BLaER1 (cell line): ENCODE results near the gene NRG3.
"Not testable (repeated sequence)": the region's sequence is repeated elsewhere in the genome, so short reads cannot be mapped to it uniquely, and the experiment has no call there.

Source experiments
- H3K27ac ChIP-seq: shearing (Covaris generic); formaldehyde crosslinking; 2 replicates; pipeline ENCODE4 v1.8.1; 2022
- H3K27me3 ChIP-seq: shearing (Covaris generic); formaldehyde crosslinking; 2 replicates; pipeline ENCODE4 v1.8.1; 2022
- H3K36me3 ChIP-seq: shearing (Covaris generic); formaldehyde crosslinking; 2 replicates; pipeline ENCODE4 v1.8.1; 2022
- H3K4me1 ChIP-seq: shearing (Covaris generic); formaldehyde crosslinking; 2 replicates; pipeline ENCODE4 v1.8.1; 2022
- H3K4me2 ChIP-seq: shearing (Covaris generic); formaldehyde crosslinking; 2 replicates; pipeline ENCODE4 v1.8.1; 2022
- H3K4me3 ChIP-seq: shearing (Covaris generic); formaldehyde crosslinking; 2 replicates; pipeline ENCODE4 v1.8.1; 2022
- H3K9ac ChIP-seq: shearing (Covaris generic); formaldehyde crosslinking; 2 replicates; pipeline ENCODE4 v1.8.1; 2022
- H3K9me3 ChIP-seq: shearing (Covaris generic); formaldehyde crosslinking; 2 replicates; pipeline ENCODE4 v1.8.1; 2022
- H4K20me1 ChIP-seq: shearing (Covaris generic); formaldehyde crosslinking; 2 replicates; pipeline ENCODE4 v1.8.1; 2022
- Cebpa-rat ChIP-seq: shearing (Covaris generic); IDR thresholded peaks from 2 replicates; pipeline ENCODE4 v1.8.1; 2022

Gene NRG3

GRCh38 chr10:82056391-82056790, 181.4 kb downstream of the NRG3 start:
- Histone ChIP-seq H4K20me1 (peaks cover 57% of the 10 kb centered on the region; the same call in 1 of the 2 replicates), H3K36me3 (peaks cover 11% of the 10 kb centered on the region; the same call in 1 of the 2 replicates), H3K9me3 (no peaks in the 10 kb centered on the region), H3K4me3 (no peak overlapping the region), H3K27ac (no peak overlapping the region), H3K4me2 (no peak overlapping the region), H3K4me1 (no peaks in the 10 kb centered on the region), H3K27me3 (no peaks in the 10 kb centered on the region), H3K9ac (no peak overlapping the region)
- no peak for TF ChIP-seq Cebpa-rat

GRCh38 chr10:82067192-82067591, 192.2 kb downstream of the NRG3 start:
- not testable (repeated sequence) for H3K4me2 ChIP-seq, H3K9me3 ChIP-seq

GRCh38 chr10:82068501-82068900, 193.5 kb downstream of the NRG3 start:
- no peak for TF ChIP-seq Cebpa-rat
- H3K36me3 ChIP-seq, result no peaks in the 10 kb centered on the region
- no peaks in the 10 kb centered on the region for H3K27me3 ChIP-seq
- no peaks in the 10 kb centered on the region for H3K4me1 ChIP-seq
- H4K20me1 ChIP-seq, result peaks cover 51% of the 10 kb centered on the region; the same call in 1 of the 2 replicates
- no peaks in the 10 kb centered on the region for H3K9me3 ChIP-seq
- H3K27ac ChIP-seq, result no peak overlapping the region
- H3K4me3 ChIP-seq, result no peak overlapping the region
- H3K4me2 ChIP-seq, result no peak overlapping the region
- no peak overlapping the region for H3K9ac ChIP-seq

More at GRCh38 chr10:82067192-82067591, 192.2 kb downstream of the NRG3 start:
- H3K4me3 ChIP-seq, H3K27me3 ChIP-seq, H3K27ac ChIP-seq, H3K36me3 ChIP-seq, H3K4me1 ChIP-seq, H3K9ac ChIP-seq: not testable (repeated sequence)
- H4K20me1 ChIP-seq, result peaks cover 45% of the 10 kb centered on the region; the same call in 1 of the 2 replicates

GRCh38 chr10:82071231-82071630, 196.2 kb downstream of the NRG3 start:
- peaks cover 69% of the 10 kb centered on the region for H4K20me1 ChIP-seq
- H3K27me3 ChIP-seq, result no peaks in the 10 kb centered on the region
- no peak overlapping the region for H3K4me3 ChIP-seq
- H3K9ac ChIP-seq, result no peak overlapping the region
- no peaks in the 10 kb centered on the region for H3K36me3 ChIP-seq
- no peak overlapping the region for H3K4me2 ChIP-seq
- no peaks in the 10 kb centered on the region for H3K9me3 ChIP-seq
- TF ChIP-seq Cebpa-rat, result no peak
- no peak overlapping the region for H3K27ac ChIP-seq
- no peaks in the 10 kb centered on the region for H3K4me1 ChIP-seq

- TF ChIP-seq Cebpa-rat, result no peak
- H3K4me2 ChIP-seq, result no peak overlapping the region
- H3K9ac ChIP-seq, result no peak overlapping the region
- no peaks in the 10 kb centered on the region for H3K4me1 ChIP-seq
- no peaks in the 10 kb centered on the region for H3K36me3 ChIP-seq
- no peak overlapping the region for H3K27ac ChIP-seq
- no peaks in the 10 kb centered on the region for H3K27me3 ChIP-seq
- H3K4me3 ChIP-seq, result no peak overlapping the region
- peaks cover 74% of the 10 kb centered on the region for H4K20me1 ChIP-seq
- H3K9me3 ChIP-seq, result no peaks in the 10 kb centered on the region
These were observed 197.1 kb downstream of the NRG3 start for GRCh38 chr10:82072124-82072523.

GRCh38 chr10:82075605-82076004, 200.6 kb downstream of the NRG3 start:
- Histone ChIP-seq H3K27me3 (no peaks in the 10 kb centered on the region), H3K4me2 (no peak overlapping the region), H3K27ac (no peak overlapping the region), H3K9ac (no peak overlapping the region), H3K36me3 (peaks cover 24% of the 10 kb centered on the region), H3K9me3 (no peaks in the 10 kb centered on the region), H3K4me3 (no peak overlapping the region), H4K20me1 (peaks cover 85% of the 10 kb centered on the region), H3K4me1 (no peaks in the 10 kb centered on the region)
- TF ChIP-seq Cebpa-rat, result no peak

GRCh38 chr10:82084496-82084895, 209.5 kb downstream of the NRG3 start:
- Histone ChIP-seq H3K27ac (no peak overlapping the region), H3K36me3 (peaks cover 36% of the 10 kb centered on the region), H3K4me1 (peaks cover 19% of the 10 kb centered on the region), H3K9me3 (0 out of 2 replicates have a peak, but pooled peaks cover 4% of the 10 kb centered on the region), H3K4me3 (no peak overlapping the region), H3K4me2 (no peak overlapping the region), H4K20me1 (peaks cover 67% of the 10 kb centered on the region), H3K9ac (no peak overlapping the region), H3K27me3 (no peaks in the 10 kb centered on the region)
- TF ChIP-seq Cebpa-rat, result no peak

- Histone ChIP-seq H3K36me3 (peaks cover 32% of the 10 kb centered on the region), H3K9ac (no peak overlapping the region), H3K9me3 (0 out of 2 replicates have a peak, but pooled peaks cover 4% of the 10 kb centered on the region), H3K27ac (no peak overlapping the region), H3K4me1 (peaks cover 22% of the 10 kb centered on the region), H3K4me3 (no peak overlapping the region), H4K20me1 (peaks cover 64% of the 10 kb centered on the region), H3K4me2 (no peak overlapping the region), H3K27me3 (no peaks in the 10 kb centered on the region)
- TF ChIP-seq Cebpa-rat, result no peak
These were observed 209.9 kb downstream of the NRG3 start for GRCh38 chr10:82084904-82085303.

GRCh38 chr10:82089327-82089726, 214.3 kb downstream of the NRG3 start:
- H3K9me3 ChIP-seq, result 0 out of 2 replicates have a peak, but pooled peaks cover 4% of the 10 kb centered on the region
- no peaks in the 10 kb centered on the region for H3K27me3 ChIP-seq
- no peak overlapping the region for H3K9ac ChIP-seq
- peaks cover 17% of the 10 kb centered on the region; the same call in 1 of the 2 replicates for H3K36me3 ChIP-seq
- peaks cover 22% of the 10 kb centered on the region for H3K4me1 ChIP-seq
- H3K4me3 ChIP-seq, result no peak overlapping the region
- TF ChIP-seq Cebpa-rat, result no peak
- H3K27ac ChIP-seq, result no peak overlapping the region
- peaks cover 79% of the 10 kb centered on the region for H4K20me1 ChIP-seq
- H3K4me2 ChIP-seq, result no peak overlapping the region

GRCh38 chr10:82091413-82091812, 216.4 kb downstream of the NRG3 start:
- 0 out of 2 replicates have a peak, but pooled peaks cover 3% of the 10 kb centered on the region for H3K36me3 ChIP-seq
- H3K27ac ChIP-seq, result no peak overlapping the region
- H3K4me2 ChIP-seq, result no peak overlapping the region
- no peak for TF ChIP-seq Cebpa-rat
- H3K4me1 ChIP-seq, result peaks cover 22% of the 10 kb centered on the region
- no peak overlapping the region for H3K4me3 ChIP-seq
- H3K9me3 ChIP-seq, result no peaks in the 10 kb centered on the region
- no peak overlapping the region for H3K9ac ChIP-seq
- no peaks in the 10 kb centered on the region for H3K27me3 ChIP-seq
- H4K20me1 ChIP-seq, result peaks cover 83% of the 10 kb centered on the region

GRCh38 chr10:82092111-82092510, 217.1 kb downstream of the NRG3 start:
- no peak for TF ChIP-seq Cebpa-rat
- no peaks in the 10 kb centered on the region for H3K36me3 ChIP-seq
- no peak overlapping the region for H3K4me2 ChIP-seq
- no peak overlapping the region for H3K9ac ChIP-seq
- H3K27me3 ChIP-seq, result no peaks in the 10 kb centered on the region
- no peaks in the 10 kb centered on the region for H3K9me3 ChIP-seq
- peaks cover 17% of the 10 kb centered on the region for H3K4me1 ChIP-seq
- H3K27ac ChIP-seq, result no peak overlapping the region
- peaks cover 76% of the 10 kb centered on the region for H4K20me1 ChIP-seq
- no peak overlapping the region for H3K4me3 ChIP-seq
